Hepatocyte (in vitro differentiated cells): ENCODE data around the gene HKDC1. TPM values are rescaled to one million over a fixed set of nuclear protein-coding genes. Genes with fewer than 3 reads are reported as not detected.

Experiments used
- DNase-seq: peaks from one replicate; pipeline ENCODE4 v3.0.0-alpha.2; 2016; ENCODE audit warnings: low spot score
- H2AFZ ChIP-seq: fragments of 200-600 bp; sonication (generic); 2 replicates; pipeline ENCODE4 v1.6.0; 2016; ENCODE audit warnings: antibody characterized with exemption, mild to moderate bottlenecking
- H3K27ac ChIP-seq: fragments of 200-600 bp; sonication (generic); 2 replicates; pipeline ENCODE4 v1.5.1; 2016; ENCODE audit warnings: mild to moderate bottlenecking
- H3K27me3 ChIP-seq: fragments of 200-600 bp; sonication (generic); 2 replicates; pipeline ENCODE4 v1.6.1; 2016
- H3K36me3 ChIP-seq: fragments of 200-600 bp; sonication (generic); replicated peaks from 2 replicates; pipeline ENCODE4 v1.5.1; 2016; ENCODE audit warnings: low read depth; ENCODE audit not compliant: insufficient read depth
- H3K4me1 ChIP-seq: fragments of 200-600 bp; sonication (generic); 2 replicates; pipeline ENCODE4 v1.5.1; 2016; ENCODE audit warnings: mild to moderate bottlenecking, moderate library complexity; ENCODE audit not compliant: insufficient read depth
- H3K4me2 ChIP-seq: fragments of 200-600 bp; sonication (generic); 2 replicates; pipeline ENCODE4 v1.6.0; 2016
- H3K4me3 ChIP-seq: fragments of 200-600 bp; sonication (generic); 2 replicates; pipeline ENCODE4 v1.5.1; 2016; ENCODE audit warnings: mild to moderate bottlenecking
- H3K79me2 ChIP-seq: fragments of 200-600 bp; sonication (generic); 2 replicates; pipeline ENCODE4 v1.6.0; 2017; ENCODE audit warnings: mild to moderate bottlenecking
- H3K9me2 ChIP-seq: fragments of 200-600 bp; sonication (generic); replicated peaks from 2 replicates; pipeline ENCODE4 v1.6.0; 2017; ENCODE audit warnings: mild to moderate bottlenecking; ENCODE audit not compliant: insufficient read depth
- H3K9me3 ChIP-seq: fragments of 200-600 bp; sonication (generic); 2 replicates; pipeline ENCODE4 v1.5.1; 2016; ENCODE audit warnings: low read depth, mild to moderate bottlenecking
- H4K20me1 ChIP-seq: fragments of 200-600 bp; sonication (generic); 2 replicates; pipeline ENCODE4 v1.6.0; 2016; ENCODE audit warnings: mild to moderate bottlenecking; ENCODE audit not compliant: insufficient read depth, poor library complexity, severe bottlenecking
- EZH2 ChIP-seq: fragments of 200-600 bp; sonication (generic); IDR thresholded peaks from 2 replicates; pipeline ENCODE4 v1.6.1; 2016; ENCODE audit warnings: antibody characterized with exemption, mild to moderate bottlenecking, borderline replicate concordance
- EZH2phosphoT487 ChIP-seq: fragments of 200-600 bp; sonication (generic); IDR thresholded peaks from one replicate; pipeline ENCODE4 v1.6.1; 2018; ENCODE audit warnings: antibody characterized with exemption, mild to moderate bottlenecking, low read depth, moderate library complexity; ENCODE audit not compliant: unreplicated experiment, severe bottlenecking
- WGBS: methylation state at CpG from one replicate; pipeline ENCODE4 v1.1.6; 2016; ENCODE audit warnings: low lambda C conversion rate; ENCODE audit errors: missing lambda C conversion rate; 5-methylcytosine and 5-hydroxymethylcytosine counted together
- polyA plus RNA-seq: library from polyadenylated mRNA; unstranded; fragments of >200 nt; fragmentation: Nextera tagmentation; extraction: Ambion mirVana; gene quantifications from 2 replicates; pipeline ENCODE4 v1.2.1, GENCODE V29; 2016
- total RNA-seq: library from RNA; depleted of rRNA; stranded (reverse); fragments of >200 nt; gene quantifications from 2 replicates; pipeline ENCODE4 v1.2.3, GENCODE V29; 2014
- TF ChIP-seq, protein P1 (sequence below): fragments of 200-600 bp; sonication (generic); IDR thresholded peaks from 2 replicates; pipeline ENCODE4 v1.5.1; 2016; ENCODE audit warnings: antibody characterized with exemption, mild to moderate bottlenecking; ENCODE audit not compliant: poor library complexity

The HKDC1 gene
- total and polyA plus RNA-seq, 2 experiments from 2014 or later, result 23.6 to 27.9 TPM

DNA sequence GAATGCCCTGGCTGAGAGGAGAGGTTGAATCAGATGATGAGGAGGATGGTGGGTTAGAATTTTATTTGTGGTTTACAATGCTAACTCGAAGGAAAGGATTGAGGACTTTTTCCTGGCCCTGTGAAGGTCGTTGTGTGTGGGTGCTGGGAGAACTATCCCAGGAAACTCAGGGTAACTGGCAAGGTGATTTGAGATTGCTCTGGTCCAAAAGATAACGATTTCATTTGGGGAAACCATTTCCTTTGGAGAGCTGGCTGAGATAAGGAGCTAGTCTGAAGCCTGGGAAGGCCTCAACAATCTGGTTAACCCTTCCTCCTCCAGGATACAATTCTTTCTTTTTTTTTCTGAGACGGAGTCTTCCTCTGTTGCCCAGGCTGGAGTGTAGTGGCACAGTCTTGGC lies 91.2 kb downstream of the HKDC1 start:
- H3K4me2 ChIP-seq, result no peak overlapping the region
- H3K27ac ChIP-seq, result no peak overlapping the region
- no peaks in the 10 kb centered on the region for H3K27me3 ChIP-seq
- WGBS, result 30% methylated on average over 4 of the region's 4 CpGs
- DNase-seq, result no peak
- H2AFZ ChIP-seq, result no peak overlapping the region
- H3K9me3 ChIP-seq, result no peaks in the 10 kb centered on the region
- H3K9me2 ChIP-seq, result no peaks in the 10 kb centered on the region
- H4K20me1 ChIP-seq, result no peaks in the 10 kb centered on the region
- H3K79me2 ChIP-seq, result no peaks in the 10 kb centered on the region
- H3K4me1 ChIP-seq, result peaks cover 16% of the 10 kb centered on the region
- H3K36me3 ChIP-seq, result no peaks in the 10 kb centered on the region
- no peak for TF ChIP-seq EZH2phosphoT487
- H3K4me3 ChIP-seq, result no peak overlapping the region

DNA sequence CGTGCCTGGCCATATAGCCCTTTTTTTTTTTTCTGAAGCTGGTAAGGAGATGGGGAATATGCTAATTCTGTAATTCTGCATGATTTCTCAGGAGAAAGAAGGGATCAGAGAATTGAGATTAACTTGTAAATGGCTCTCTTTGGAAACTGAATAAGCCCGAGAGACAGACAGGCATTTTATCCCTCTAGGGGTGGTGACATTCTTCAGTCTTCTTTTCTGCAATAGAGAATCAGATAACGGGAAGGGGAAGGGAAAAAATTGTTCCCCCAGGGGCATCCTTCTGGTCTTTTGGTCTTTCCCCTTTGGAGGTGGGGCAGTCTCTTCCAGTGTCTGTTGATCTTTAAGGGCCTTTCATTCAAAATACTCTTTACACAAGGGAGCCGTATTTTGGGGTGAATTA lies 92.4 kb downstream of the HKDC1 start:
- WGBS, result 45% methylated on average over 4 of the region's 4 CpGs

DNA sequence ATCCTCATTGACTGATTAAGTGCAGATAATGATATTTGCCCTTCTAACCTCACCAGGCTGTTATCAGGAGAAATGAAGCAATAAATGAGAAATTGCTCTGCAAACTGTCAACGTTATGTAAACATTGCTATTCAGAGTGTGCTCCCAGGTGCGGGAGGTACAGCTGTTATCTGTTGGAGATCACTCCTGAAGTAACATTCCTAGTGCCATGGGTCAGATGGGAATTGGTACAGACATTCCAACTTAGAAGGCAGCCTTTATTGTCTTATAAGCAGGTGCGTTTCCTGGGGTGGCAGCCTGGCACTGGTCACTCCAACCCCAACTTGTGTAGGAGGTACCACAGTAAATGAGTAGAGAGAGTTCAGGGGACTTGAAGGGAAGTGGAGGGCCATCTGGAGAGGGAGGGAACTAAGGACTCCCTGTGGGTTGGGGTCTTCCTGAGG lies 95.0 kb downstream of the HKDC1 start:
- 45% methylated on average over 3 of the region's 3 CpGs for WGBS
- no peaks in the 10 kb centered on the region for H3K27me3 ChIP-seq
- H3K4me2 ChIP-seq, result no peak overlapping the region
- peaks cover 13% of the 10 kb centered on the region for H3K79me2 ChIP-seq
- TF ChIP-seq EZH2phosphoT487 (no peak), EZH2 (no peak)
- TF ChIP-seq, protein P1, sequence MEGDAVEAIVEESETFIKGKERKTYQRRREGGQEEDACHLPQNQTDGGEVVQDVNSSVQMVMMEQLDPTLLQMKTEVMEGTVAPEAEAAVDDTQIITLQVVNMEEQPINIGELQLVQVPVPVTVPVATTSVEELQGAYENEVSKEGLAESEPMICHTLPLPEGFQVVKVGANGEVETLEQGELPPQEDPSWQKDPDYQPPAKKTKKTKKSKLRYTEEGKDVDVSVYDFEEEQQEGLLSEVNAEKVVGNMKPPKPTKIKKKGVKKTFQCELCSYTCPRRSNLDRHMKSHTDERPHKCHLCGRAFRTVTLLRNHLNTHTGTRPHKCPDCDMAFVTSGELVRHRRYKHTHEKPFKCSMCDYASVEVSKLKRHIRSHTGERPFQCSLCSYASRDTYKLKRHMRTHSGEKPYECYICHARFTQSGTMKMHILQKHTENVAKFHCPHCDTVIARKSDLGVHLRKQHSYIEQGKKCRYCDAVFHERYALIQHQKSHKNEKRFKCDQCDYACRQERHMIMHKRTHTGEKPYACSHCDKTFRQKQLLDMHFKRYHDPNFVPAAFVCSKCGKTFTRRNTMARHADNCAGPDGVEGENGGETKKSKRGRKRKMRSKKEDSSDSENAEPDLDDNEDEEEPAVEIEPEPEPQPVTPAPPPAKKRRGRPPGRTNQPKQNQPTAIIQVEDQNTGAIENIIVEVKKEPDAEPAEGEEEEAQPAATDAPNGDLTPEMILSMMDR, result no peak
- peaks cover 6% of the 10 kb centered on the region for H4K20me1 ChIP-seq
- H3K9me2 ChIP-seq, result no peaks in the 10 kb centered on the region
- H3K9me3 ChIP-seq, result no peaks in the 10 kb centered on the region
- H3K4me3 ChIP-seq, result no peak overlapping the region
- peak; percentile 46 for DNase-seq
- H3K36me3 ChIP-seq, result no peaks in the 10 kb centered on the region
- H2AFZ ChIP-seq, result no peak overlapping the region
- no peak overlapping the region for H3K27ac ChIP-seq
- H3K4me1 ChIP-seq, result peaks cover 38% of the 10 kb centered on the region

More for the DNA sequence above, 92.4 kb downstream of the HKDC1 start:
- H3K9me3 ChIP-seq, result no peaks in the 10 kb centered on the region
- H3K36me3 ChIP-seq, result no peaks in the 10 kb centered on the region
- no peaks in the 10 kb centered on the region for H3K9me2 ChIP-seq
- no peak for TF ChIP-seq EZH2phosphoT487
- no peak for TF ChIP-seq EZH2
- TF ChIP-seq, protein P1, result no peak
- H3K4me1 ChIP-seq, result peaks cover 26% of the 10 kb centered on the region
- H3K4me3 ChIP-seq, result no peak overlapping the region
- no peak for DNase-seq
- H2AFZ ChIP-seq, result no peak overlapping the region
- H4K20me1 ChIP-seq, result no peaks in the 10 kb centered on the region
- no peak overlapping the region for H3K27ac ChIP-seq
- H3K4me2 ChIP-seq, result no peak overlapping the region
- no peaks in the 10 kb centered on the region for H3K79me2 ChIP-seq
- H3K27me3 ChIP-seq, result no peaks in the 10 kb centered on the region

DNA sequence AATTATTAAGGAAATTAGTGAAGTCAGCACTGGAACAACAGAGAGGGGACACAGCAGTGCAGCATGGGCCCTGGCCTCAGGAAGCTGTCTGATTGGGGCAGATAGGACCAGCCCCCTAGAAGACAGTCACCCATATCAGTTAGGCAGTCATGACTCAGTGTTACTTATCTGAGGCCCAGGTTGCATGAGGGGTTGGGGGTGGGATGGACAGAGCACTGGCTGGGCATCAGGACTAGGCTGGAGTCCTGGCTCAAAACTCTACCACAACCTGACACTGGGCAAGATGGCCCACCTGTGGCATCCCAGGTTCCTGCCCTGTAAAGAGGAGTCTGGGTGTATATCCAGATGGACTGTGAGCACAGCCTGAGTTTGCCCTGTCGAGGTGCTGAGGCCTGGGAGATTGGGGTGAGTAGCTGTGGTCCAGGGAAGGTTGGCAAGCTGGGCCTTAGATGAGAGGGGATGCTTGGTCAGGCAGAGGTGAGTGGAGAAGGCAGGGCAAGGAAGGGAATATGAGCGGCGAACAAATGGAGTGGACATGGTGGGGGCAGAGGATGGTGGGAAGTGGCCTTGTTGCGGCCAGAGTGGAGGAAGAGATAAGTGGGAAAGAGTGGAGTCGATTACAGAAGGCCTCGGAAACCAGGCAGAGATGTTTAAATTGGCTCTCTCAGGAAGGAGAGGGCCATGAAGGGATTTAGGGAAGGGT lies 95.6 kb downstream of the HKDC1 start:
- WGBS, result 84% methylated on average over 6 of the region's 6 CpGs
- Histone ChIP-seq H3K4me2 (no peak overlapping the region), H4K20me1 (peaks cover 6% of the 10 kb centered on the region), H3K9me3 (no peaks in the 10 kb centered on the region), H3K9me2 (no peaks in the 10 kb centered on the region), H3K4me1 (peaks cover 38% of the 10 kb centered on the region), H3K79me2 (peaks cover 20% of the 10 kb centered on the region), H2AFZ (no peak overlapping the region), H3K36me3 (no peaks in the 10 kb centered on the region), H3K27ac (peak overlapping the region; percentile 19), H3K27me3 (no peaks in the 10 kb centered on the region), H3K4me3 (no peak overlapping the region)
- TF ChIP-seq EZH2phosphoT487 (no peak), EZH2 (no peak)
- TF ChIP-seq, protein P1, result no peak
- DNase-seq, result no peak
